Erythroblast (primary cell): ENCODE measurements around the gene LRRTM4.
"Not testable (repeated sequence)": the region's sequence is repeated elsewhere in the genome, so short reads cannot be mapped to it uniquely, and the experiment has no call there.

Experiments
- DNase-seq, 2 experiments: peaks; one replicate each; lab custom pipeline; 2025; lab: John Stamatoyannopoulos, UW
- GATA1 ChIP-seq: IDR thresholded peaks from 2 replicates; pipeline ENCODE4 v1.6.1; 2011; ENCODE audit warnings: low read depth, mild to moderate bottlenecking, control low read depth, low read length, moderate library complexity
- POLR2A ChIP-seq: IDR thresholded peaks from 2 replicates; pipeline ENCODE4 v1.6.1; 2011; ENCODE audit warnings: mild to moderate bottlenecking, low read length

The LRRTM4 gene

DNA sequence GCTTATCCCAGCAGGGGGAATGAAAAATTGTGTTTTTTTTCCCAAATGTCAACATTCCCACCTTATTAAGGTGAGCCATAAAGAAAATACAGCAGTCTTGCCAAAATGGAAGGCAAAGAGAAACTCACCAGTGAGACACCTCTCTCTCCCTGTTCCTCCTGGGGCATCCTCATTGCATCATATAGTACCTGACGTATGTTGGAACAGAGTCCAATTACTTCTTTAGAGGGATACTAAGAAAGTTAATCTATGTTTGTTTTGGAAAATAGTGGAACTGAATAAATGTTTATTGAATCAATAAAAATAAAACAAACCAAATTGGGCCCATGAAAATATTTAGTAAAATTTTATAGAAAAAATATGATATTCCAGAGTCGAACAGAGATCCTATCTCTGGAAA is 700.4 kb downstream of the LRRTM4 start:
- TF ChIP-seq GATA1: no peak
- TF ChIP-seq POLR2A: no peak
- DNase-seq: no peak

DNA sequence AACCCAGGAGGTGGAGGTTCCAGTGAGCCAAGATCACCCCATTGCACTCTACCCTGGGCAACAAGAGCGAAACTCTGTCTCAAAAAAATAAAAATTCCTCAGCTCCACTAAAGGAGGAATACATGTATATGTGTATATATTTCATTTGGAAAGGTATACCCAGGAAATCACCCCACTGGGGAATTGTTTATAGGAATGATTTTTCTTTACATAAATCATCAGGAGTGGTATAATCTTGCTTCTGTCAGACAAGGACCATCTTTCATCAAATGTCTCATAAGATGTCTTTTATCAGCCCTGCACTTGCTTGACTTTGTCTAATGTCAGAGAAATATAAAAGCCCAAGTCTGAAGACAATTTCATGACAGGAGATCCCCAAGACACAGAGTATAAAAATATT is 709.1 kb downstream of the LRRTM4 start:
- no peak for DNase-seq
- TF ChIP-seq GATA1: no peak
- no peak for TF ChIP-seq POLR2A

DNA sequence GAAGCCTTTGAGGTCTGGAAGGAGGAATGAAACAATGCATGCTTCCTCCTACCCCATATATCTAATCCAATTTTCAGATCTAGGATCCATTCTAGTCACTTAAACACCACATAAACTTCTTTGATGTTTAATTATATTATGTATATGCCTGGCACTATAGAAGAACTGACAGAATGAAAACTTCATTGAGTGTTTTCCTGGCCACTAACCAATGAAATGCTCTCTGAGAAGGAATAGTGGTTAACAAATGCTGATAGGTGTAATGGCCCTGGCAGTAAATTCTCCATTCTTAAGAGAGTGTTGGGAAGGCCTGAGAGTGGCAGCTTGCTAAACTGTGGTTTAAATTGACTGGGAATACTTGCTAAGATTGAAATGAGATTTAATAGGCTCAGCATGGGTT is 710.0 kb downstream of the LRRTM4 start:
- TF ChIP-seq POLR2A: no peak
- no peak for TF ChIP-seq GATA1
- DNase-seq: no peak

DNA sequence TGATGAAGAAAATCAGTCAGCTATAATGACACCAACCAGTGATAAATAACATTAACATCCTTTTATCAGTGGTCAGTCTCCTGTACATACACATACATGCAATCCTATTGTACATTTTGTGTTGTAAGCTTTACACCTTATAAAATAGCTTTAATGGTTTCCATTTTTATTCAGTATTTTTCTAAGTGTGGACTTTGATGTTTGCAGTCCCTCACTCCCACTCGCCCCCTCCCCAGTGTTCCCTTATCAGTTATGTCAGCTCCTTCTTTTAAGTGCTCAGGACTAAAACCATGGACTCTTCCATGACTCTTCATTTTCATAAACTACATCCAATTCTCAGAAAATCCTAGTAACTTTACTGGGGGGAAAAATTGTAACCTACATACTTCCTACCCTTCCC is 713.0 kb downstream of the LRRTM4 start:
- TF ChIP-seq GATA1 (no peak), POLR2A (no peak)
- DNase-seq: no peak

DNA sequence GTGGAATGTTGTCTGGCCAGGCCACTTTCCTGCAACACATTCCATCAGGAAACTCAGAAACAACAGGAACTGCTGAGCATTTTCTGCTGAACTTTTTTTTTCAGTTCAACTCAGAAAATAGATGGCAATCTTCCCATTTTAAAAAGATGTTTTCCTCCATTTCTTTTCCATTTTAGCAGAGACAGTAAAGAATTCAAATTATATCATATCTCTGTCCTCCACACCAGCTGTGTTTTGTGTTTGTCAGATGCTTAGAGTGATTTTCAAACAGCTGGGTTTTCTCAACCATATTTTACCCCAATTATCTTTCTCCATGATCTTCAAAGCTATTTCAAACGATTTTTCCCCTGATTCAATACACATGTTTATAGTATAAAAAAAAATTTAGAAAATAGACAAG is 713.4 kb downstream of the LRRTM4 start:
- DNase-seq: no peak
- TF ChIP-seq POLR2A: no peak
- TF ChIP-seq GATA1: no peak

DNA sequence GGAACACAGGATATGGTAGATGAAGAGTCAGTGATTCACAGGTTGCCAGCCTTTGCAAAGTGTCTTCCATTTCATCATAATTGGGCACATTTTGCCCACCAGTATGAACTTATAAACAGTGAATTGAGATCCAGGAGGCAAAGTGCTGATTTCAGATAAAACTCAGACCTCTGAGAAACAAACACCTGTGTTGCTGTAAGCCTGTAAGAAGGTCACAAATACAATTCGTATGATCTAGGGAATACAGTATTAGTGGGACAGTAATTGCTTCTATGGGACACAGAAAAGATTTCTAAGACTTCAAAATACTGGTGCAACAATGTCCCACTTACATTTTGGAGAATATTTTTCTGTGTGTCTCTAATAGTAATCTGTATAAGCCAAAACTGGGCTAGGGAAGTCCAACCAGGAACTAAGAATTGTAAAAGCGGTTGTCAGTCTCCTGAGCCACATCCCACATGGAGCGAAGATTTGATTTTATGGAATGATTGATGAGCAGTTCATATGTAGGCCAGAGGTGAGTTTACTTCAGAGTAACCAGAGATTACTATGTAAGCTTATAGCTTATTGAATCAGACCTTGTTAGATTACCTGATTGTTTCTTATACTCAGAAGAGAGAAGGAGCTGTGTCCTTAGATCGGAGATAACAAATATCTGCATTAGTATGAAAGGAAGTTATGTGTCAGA is 728.4 kb downstream of the LRRTM4 start:
- DNase-seq: no peak
- TF ChIP-seq GATA1 (no peak), POLR2A (no peak)

DNA sequence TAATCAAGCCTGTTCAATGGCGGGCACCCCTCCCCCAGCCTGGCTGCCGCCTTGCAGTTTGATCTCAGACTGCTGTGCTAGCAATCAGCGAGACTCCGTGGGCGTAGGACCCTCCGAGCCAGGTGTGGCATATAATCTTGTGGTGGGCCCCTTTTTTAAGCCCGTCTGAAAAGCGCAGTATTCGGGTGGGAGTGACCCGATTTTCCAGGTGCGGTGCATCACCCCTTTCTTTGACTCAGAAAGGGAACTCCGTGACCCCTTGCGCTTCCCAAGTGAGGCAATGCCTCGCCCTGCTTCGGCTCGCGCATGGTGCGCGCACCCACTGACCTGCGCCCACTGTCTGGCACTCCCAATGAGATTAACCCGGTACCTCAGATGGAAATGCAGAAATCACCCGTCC is 740.9 kb downstream of the LRRTM4 start:
- not testable (repeated sequence) for DNase-seq

DNA sequence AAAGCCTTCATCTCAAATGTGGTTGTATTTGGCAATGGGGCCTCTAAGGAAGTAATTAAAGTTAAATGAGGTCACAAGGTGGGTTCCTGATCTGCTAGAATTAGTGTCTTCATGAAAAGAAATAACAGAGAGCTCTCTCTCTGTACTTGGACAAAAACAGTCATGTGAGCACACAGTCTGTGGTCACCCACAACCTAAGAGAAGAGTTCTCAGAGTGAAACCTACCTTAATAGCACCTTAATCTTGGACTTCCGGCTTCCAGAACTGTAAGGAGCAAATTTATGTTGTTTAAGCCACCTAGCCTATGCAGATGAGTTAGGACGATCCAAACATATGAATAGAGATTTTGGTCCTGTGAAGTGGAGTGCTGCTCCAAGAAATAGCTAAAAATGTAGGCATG is 758.9 kb downstream of the LRRTM4 start:
- no peak for DNase-seq

DNA sequence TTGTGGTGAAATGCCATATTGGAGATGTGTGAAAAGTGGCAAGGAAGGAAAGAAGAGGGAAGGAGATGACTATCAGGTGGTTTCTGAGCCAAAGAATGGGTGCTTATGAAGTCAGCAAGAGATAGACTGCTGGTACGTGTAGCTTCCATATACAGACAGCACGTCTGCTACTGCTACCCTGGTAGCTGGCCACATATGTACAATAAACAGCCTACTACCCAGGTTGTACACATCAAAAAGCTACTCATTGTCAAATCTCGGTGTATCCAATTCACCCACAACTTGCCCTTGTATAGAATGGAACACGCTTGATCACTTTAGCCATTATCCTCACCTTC is 761.8 kb downstream of the LRRTM4 start:
- TF ChIP-seq GATA1 (no peak), POLR2A (no peak)
- DNase-seq: no peak

More for the DNA sequence above, 758.9 kb downstream of the LRRTM4 start:
- TF ChIP-seq GATA1 (no peak), POLR2A (no peak)

DNA sequence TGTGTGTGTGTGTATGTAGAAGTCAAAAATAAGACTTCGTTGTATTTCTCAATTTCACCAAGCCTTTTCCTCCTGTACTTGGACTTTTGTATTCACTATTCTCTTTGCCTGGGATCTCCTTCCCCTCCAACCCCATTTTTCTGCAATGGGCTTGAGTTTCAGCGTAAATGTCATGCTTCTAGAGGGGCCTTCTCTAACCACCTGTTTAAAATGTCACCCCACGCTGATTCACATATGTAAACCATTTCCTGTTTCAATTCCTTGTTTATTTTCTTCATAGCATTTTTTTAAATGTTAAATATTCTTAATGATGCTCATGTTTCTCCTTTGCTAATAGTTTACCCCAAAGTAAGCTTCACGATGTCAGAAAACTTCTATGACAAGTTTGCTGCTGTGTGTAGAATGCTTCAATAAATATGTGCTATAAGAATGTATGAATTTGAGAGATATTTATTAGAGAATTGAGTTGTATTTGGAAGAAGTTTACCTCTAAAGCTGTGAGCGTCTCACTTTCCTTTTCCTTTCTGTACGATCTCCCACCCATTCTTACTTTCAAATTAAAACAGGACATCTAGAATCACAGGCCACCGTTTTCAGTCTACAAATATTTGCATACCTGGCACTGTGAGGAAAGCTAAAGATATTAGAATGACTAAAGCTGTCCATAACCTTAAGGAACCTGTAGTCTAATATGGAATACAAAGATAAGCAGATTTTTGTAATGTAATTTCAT is 762.4 kb downstream of the LRRTM4 start:
- TF ChIP-seq GATA1 (no peak), POLR2A (no peak)
- no peak for DNase-seq

DNA sequence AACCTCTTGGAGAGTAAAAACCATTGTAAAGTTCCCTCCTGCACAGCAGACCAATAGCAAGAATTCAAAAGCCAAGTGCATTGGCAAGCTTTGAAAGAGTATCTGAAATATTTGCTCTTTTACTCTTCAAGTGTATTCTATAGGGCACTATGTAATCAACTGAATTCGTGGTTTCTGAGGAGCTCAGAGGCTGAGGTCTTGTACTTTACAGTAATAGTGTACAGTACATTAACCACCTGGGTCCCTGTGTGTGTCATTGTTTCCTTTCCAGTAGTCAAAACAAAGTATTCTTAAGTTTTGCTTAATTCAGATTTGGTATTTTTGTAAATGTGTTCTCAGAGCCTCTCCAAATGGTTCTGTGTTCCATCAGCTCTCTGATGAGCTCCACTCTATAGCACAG is 769.7 kb downstream of the LRRTM4 start:
- TF ChIP-seq POLR2A (no peak), GATA1 (no peak)
- DNase-seq: no peak

DNA sequence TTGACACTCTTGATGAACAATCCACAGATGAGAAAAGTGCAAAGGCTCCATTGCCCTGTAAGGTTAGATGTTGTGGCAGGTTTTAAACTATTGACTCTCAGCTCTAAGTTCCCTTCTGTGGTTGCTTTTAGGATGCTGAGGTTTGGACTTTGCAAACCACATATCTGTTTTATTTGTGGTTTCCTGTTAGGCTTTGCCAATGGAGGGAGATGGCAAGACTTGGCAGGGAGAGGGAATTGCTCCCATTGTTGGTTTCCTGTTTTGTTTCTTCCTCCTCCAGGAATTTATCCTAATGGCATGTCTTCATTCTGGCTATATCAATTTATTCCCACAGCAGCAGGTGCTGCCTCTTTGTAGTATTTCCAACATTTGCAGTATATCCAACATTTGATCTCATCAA is 772.3 kb downstream of the LRRTM4 start:
- TF ChIP-seq POLR2A: no peak
- TF ChIP-seq GATA1: no peak
- DNase-seq: no peak

DNA sequence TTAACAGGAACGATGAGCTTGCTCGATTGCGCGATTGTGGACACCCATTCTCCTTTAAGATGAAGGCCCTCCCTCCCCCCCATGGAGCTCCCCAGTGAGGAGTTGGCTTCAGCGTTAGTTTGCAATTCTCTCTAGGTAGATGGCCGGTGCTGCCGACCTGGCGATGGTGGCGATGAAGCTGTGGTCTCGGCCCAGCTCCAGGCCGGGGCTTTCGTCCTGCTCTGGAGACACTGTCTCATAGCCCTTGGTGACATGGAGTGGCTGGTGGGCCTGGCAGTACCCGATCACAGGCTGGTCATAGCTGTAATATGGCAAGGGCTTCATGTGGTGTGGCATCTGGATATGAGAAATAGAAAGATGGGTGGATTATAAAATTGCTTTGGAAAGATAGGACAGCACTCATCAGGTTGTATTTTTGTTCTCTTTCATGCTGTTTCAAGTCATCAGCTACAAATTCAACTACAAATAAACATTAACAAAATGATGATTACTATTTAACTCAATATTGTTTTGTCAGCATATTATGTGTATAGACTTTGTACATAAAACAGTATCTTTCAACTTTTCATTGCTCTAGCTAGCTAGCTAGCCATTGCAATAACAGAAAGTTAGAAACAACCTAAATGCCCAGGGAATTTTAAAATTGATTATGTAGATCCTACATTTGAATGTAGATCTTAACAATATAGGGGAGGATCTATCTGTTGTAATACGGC is 773.4 kb downstream of the LRRTM4 start:
- TF ChIP-seq POLR2A (no peak), GATA1 (no peak)
- no peak for DNase-seq

DNA sequence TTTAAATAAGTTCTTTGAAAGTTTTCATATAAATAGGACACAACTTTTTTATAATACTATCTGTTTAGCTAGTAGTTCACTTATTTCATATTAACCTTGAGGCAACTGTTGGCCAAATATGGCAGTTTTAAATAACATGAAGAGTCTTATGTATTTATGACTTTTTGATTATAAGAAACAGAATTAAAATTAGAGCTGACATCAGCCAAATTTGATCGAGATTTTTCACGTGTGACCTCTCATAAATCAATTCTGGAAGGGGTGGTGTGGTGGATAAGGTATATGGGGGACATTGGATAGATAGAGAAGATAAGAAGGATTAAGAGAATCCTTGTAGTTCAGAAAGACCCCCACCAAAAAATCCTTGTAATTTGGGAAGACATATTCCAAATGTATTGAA is 776.6 kb downstream of the LRRTM4 start:
- DNase-seq: no peak

DNA sequence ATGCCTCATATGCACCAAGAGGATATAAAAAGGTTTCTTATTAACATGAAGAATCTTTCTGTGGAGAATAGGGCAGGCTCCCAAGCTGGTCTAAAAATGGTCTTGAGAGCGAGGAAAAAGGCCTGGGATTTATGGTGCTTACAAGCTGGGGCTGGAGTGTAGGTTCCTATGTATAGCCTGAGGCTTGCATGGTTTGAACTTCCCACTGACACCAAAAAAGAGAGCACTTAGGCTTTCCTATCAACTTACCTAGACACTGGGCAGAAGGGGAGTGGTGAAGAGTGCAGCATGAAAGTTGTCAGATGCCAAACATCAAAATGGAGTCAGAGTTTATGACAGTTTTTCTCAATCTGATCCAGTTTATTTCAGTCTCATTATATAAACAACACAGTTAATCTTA is 784.6 kb downstream of the LRRTM4 start:
- TF ChIP-seq POLR2A: no peak
- no peak for TF ChIP-seq GATA1

More for the DNA sequence above, 776.6 kb downstream of the LRRTM4 start:
- TF ChIP-seq GATA1: no peak
- no peak for TF ChIP-seq POLR2A

More for the DNA sequence above, 784.6 kb downstream of the LRRTM4 start:
- DNase-seq: no peak
